GM12872 (cell line): Measurements from ENCODE around the gene INPP5J.

Experiments used
- TF ChIP-seq, protein P1 (sequence below): IDR thresholded peaks from 3 replicates; pipeline ENCODE4 v1.5.1; 2011; ENCODE audit warnings: low read depth, mild to moderate bottlenecking, low read length, moderate library complexity; ENCODE audit not compliant: insufficient read depth

INPP5J gene

DNA sequence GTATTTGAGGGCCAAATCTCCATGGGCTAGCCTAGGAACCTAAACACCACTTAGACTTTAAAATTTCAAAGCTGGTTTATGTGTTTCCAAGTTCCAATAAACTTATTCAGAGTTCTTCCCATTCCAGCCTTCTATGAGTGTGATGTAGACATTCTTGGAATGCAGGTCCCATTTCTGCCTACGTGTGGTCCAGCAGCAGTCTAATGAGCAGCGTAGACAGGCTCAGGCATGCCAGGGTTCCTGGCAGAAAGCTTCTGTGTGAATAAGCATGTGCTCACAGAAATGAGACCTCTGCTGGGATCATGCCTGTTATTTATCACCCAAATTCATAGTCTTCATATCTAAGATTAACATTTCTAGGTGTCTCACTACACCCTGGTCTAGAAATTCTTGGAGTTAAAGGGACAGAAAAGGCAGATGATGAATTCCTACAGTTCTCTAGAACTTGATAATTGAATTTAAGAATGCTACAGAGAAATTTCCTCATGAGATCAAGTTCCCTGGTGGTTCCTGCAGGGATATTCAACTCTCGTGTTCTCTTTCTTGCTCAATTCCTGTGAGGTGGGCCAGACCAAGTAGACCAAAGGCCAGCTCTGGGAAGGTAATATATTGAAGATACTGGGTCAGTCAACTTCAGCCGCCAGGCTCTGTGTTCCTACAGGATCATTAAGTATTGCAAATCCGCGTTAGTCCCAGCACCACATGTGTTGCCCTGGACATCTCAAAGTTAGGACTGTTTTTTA, 54.8 kb downstream of the INPP5J start:
- TF ChIP-seq, protein P1, sequence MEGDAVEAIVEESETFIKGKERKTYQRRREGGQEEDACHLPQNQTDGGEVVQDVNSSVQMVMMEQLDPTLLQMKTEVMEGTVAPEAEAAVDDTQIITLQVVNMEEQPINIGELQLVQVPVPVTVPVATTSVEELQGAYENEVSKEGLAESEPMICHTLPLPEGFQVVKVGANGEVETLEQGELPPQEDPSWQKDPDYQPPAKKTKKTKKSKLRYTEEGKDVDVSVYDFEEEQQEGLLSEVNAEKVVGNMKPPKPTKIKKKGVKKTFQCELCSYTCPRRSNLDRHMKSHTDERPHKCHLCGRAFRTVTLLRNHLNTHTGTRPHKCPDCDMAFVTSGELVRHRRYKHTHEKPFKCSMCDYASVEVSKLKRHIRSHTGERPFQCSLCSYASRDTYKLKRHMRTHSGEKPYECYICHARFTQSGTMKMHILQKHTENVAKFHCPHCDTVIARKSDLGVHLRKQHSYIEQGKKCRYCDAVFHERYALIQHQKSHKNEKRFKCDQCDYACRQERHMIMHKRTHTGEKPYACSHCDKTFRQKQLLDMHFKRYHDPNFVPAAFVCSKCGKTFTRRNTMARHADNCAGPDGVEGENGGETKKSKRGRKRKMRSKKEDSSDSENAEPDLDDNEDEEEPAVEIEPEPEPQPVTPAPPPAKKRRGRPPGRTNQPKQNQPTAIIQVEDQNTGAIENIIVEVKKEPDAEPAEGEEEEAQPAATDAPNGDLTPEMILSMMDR, result no peak

DNA sequence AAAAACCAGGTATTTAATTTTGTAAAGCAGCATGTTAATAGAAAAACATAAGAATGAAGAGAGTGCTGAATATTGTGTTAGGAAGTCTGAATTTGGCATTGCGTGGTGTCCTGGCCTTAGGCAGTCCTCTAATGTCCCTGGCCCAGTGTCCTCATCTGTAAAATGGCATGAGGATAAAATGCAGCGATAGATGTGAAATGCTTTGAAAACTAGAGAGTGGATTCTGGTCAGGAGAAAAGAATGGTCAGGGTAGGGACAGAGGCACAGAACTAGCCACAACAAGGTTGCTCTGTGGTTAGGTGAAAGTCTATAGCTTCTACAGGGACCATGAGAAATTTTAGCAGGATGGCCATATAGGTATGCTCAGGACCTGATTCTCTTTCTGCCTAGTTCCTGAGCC, 56.1 kb downstream of the INPP5J start:
- TF ChIP-seq, protein P1, result no peak

DNA sequence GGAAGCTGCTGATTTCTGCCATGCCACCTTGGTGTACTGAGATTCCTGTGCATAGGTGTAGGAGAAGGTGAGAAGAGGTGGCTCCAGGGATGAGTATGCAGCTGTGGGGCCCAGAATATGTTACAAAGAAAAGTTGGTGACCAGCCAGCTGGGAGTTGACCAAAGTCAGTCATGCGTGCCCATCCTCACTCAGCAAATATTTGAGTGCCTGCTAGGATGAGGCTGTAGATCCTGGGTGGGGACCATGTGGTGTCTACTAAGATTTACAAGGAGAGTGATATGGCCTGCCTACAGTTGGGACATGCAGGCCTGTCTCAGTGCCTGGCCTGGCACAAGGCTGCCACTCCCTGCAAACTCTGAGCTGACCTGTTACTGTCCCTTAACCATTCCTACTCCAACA, 56.6 kb downstream of the INPP5J start:
- TF ChIP-seq, protein P1, result no peak

DNA sequence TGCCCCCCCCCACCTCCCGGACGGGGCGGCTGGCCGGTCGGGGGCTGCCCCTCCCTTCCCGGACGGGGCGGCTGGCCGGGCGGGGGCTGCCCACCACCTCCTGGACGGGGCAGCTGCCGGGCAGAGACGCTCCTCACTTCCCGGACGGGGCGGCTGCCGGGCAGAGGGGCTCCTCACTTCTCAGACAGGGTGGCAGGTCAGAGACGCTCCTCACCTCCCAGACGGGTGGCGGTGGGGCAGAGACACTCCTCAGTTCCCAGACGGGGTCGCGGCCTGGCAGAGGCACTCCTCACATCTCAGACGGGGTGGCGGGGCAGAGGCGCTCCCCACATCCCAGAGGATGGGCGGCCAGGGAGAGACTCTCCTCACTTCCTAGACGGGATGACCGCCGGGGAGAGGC, 61.2 kb downstream of the INPP5J start:
- TF ChIP-seq, protein P1, result no peak
